Mucosa of descending colon (tissue), 3 donors: Measurements from ENCODE around the gene APOL6. TPM values are rescaled to one million over a fixed set of nuclear protein-coding genes. Genes with fewer than 3 reads are reported as not detected.

Source experiments
- ATAC-seq: fragments of 200-7000 bp; cut with Tn5 transposase; one replicate; pipeline ENCODE4 v1.9.1; 2020; ENCODE audit warnings: mild to moderate bottlenecking, moderate library complexity
- DNase-seq, 3 donors: peaks; one replicate each; pipeline ENCODE4 v3.0.0-alpha.2; 2020
- H3K36me3 ChIP-seq: fragments of 200-600 bp; one replicate; pipeline ENCODE4 v1.8.0; 2021; ENCODE audit warnings: low read depth, mild to moderate bottlenecking
- H3K4me1 ChIP-seq: fragments of 200-600 bp; one replicate; pipeline ENCODE4 v1.8.0; 2021; ENCODE audit warnings: low read depth, mild to moderate bottlenecking
- H3K4me3 ChIP-seq: fragments of 200-600 bp; one replicate; pipeline ENCODE4 v1.8.0; 2021; ENCODE audit warnings: mild to moderate bottlenecking
- H3K9me3 ChIP-seq: fragments of 200-600 bp; one replicate; pipeline ENCODE4 v1.8.0; 2021; ENCODE audit warnings: mild to moderate bottlenecking
- intact Hi-C, 2 donors: fragments of 100-400 bp; cut with DNase I in 1 of 2; cut with micrococcal nuclease in 1 of 2; formaldehyde crosslinking; loops; one replicate each; pipeline versions ENCODE4 v1.11.0 to v1.11.1; 2022; cut with DNase I, micrococcal nuclease
- total RNA-seq, 3 donors: library from RNA; stranded (reverse); fragmentation: NEBNext Ultra II Directional in 2 of 3; extraction: Animal tissue kit (Norgen Biotek cat#: 25700) in 2 of 3; gene quantifications; one replicate each; pipeline versions ENCODE4 v1.2.1 to v1.2.4, GENCODE V29; 2021 to 2023
- TF ChIP-seq, protein P1 (sequence below): fragments of 200-600 bp; IDR thresholded peaks from one replicate; pipeline ENCODE4 v1.8.0; 2022; ENCODE audit warnings: antibody characterized with exemption, mild to moderate bottlenecking
- donor health status: DM: no; HTN: no; CAD: no; lungs with moderate emphysema.
- donor health status: DM: no; HTN: no; CAD: no.
- donor health status: DM: no; HTN: yes; CAD: no.

The APOL6 gene
- total RNA-seq, 3 donors from 2014 or later, result 40.3 to 43.1 (median 42.1) TPM

DNA sequence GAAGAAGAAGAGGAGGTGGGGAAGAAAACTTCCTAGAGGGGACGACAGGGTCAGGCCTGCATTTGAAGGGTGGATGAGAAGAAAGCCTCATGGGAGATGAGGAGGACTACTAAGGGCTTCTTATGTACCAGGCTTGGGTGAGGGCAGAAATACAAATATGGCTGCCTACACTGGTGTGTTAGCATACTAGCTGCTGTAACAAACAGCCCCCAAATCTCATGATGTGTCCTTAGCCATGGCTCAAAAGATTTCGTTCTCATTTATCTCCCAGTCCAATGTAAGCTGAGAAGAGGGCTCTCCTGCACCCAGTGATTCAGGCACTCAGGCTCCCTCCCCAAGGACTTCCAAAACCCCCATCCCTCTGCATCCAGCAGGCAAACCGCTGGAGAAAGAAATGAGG lies 19.5 kb upstream of the APOL6 start:
- H3K4me3 ChIP-seq, result no peak overlapping the region
- peaks cover 4% of the 10 kb centered on the region for H3K4me1 ChIP-seq
- H3K9me3 ChIP-seq, result no peaks in the 10 kb centered on the region
- H3K36me3 ChIP-seq, result no peaks in the 10 kb centered on the region
- TF ChIP-seq, protein P1, sequence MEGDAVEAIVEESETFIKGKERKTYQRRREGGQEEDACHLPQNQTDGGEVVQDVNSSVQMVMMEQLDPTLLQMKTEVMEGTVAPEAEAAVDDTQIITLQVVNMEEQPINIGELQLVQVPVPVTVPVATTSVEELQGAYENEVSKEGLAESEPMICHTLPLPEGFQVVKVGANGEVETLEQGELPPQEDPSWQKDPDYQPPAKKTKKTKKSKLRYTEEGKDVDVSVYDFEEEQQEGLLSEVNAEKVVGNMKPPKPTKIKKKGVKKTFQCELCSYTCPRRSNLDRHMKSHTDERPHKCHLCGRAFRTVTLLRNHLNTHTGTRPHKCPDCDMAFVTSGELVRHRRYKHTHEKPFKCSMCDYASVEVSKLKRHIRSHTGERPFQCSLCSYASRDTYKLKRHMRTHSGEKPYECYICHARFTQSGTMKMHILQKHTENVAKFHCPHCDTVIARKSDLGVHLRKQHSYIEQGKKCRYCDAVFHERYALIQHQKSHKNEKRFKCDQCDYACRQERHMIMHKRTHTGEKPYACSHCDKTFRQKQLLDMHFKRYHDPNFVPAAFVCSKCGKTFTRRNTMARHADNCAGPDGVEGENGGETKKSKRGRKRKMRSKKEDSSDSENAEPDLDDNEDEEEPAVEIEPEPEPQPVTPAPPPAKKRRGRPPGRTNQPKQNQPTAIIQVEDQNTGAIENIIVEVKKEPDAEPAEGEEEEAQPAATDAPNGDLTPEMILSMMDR, result no peak
- no peak for DNase-seq
- intact Hi-C loops, result loop anchor here in 1 of 2 donors (10.0 kb wide), 3 partner anchors 274 to 496 kb away; no protein-coding TSS in a partner anchor
- no peak for ATAC-seq

DNA sequence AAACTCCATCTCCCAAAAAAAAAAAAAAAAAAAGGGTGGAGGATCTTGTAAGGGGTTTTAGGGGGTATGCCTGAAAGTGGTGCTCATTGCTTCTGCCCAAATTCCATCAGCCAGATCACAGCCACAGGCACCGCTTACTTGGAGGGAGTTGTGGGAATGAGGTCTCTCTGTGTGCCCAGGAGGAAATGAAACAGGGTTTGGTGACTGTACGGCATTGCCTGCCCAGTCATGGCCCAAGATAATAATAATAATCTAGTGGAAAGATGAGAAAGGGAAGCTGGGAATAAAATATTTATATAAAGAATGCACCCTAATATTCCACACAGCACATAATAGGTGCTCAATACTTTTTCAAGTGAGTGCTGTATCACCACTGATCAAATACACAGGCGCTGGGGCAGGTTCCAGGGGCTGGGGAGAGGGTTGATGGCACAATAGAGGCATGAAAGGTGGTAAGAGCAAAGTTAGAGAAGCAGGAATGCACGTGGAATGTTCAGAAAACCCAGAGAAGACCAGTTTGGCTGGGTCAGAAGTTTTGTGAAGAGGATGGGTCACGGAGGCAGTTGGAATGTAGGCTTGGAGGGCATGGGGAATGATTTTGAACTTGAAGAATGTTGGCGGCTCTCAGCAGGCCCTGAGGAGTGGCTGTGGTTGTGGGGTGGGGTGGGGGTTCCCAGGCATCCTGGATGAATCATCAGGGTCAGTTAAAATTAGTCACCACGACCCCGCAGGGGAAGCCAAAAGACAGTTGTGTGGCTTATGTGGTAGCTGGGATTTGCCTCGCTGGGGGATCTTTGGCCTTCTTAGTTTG lies 18.6 kb upstream of the APOL6 start:
- DNase-seq, result peak in 2 of 3 donors; percentile 49 to 69
- no peaks in the 10 kb centered on the region for H3K36me3 ChIP-seq
- H3K9me3 ChIP-seq, result no peaks in the 10 kb centered on the region
- peaks cover 4% of the 10 kb centered on the region for H3K4me1 ChIP-seq
- TF ChIP-seq, protein P1, result no peak
- ATAC-seq, result peak; percentile 1
- no peak overlapping the region for H3K4me3 ChIP-seq
- intact Hi-C loops, result loop anchor here (10.0 kb wide), 3 partner anchors 275 to 495 kb away; no protein-coding TSS in a partner anchor

DNA sequence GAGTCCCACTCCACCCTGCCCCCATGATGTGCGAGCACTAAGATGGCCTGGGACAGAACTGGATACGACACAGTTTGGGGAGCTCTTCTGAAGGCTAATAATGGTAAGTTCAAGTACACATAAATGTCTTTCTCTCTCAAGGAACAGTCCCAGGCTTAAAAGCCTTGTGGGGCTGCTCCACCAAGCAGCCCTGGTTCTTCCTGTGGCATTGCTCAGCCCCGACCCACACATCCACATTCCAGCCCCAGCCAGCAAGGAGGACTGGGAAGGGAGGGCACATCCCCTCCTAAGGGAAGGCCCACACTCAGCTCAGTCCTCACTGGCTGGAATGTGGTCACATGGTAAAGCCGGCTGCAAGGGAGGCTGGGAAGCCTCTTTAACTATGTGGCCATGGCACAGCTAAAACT lies 17.9 kb upstream of the APOL6 start:
- no peak for DNase-seq
- TF ChIP-seq, protein P1, result no peak
- H3K4me1 ChIP-seq, result peaks cover 4% of the 10 kb centered on the region
- no peaks in the 10 kb centered on the region for H3K36me3 ChIP-seq
- H3K4me3 ChIP-seq, result no peak overlapping the region
- ATAC-seq, result no peak
- H3K9me3 ChIP-seq, result no peaks in the 10 kb centered on the region
- intact Hi-C loops, result loop anchor here in 1 of 2 donors (10.0 kb wide), 1 partner anchor 294 kb away; no protein-coding TSS in a partner anchor

DNA sequence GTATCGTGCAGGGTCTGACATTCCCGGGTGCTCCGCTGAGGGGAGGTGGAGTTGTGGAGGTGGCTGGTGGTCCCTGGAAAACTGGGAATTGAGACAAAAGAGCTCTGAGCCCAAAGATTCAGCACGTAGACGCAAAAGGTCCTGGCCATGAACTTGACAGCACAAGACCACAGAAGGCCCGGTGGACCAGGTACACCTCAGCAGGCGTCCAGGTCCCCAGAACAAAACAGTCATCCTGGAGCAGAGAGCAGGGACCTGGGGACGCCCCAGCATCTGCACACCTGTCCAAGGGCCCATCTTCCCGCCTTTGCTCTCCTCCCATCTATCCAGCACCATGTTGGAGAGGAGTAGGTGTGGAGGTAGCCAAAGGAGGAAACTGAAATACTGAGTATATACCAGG lies 17.4 kb upstream of the APOL6 start:
- TF ChIP-seq, protein P1, result no peak
- H3K4me3 ChIP-seq, result no peak overlapping the region
- no peak for ATAC-seq
- no peak for DNase-seq
- peaks cover 4% of the 10 kb centered on the region for H3K4me1 ChIP-seq
- no peaks in the 10 kb centered on the region for H3K36me3 ChIP-seq
- intact Hi-C loops, result loop anchor here in 1 of 2 donors (10.0 kb wide), 1 partner anchor 294 kb away; no protein-coding TSS in a partner anchor
- no peaks in the 10 kb centered on the region for H3K9me3 ChIP-seq

DNA sequence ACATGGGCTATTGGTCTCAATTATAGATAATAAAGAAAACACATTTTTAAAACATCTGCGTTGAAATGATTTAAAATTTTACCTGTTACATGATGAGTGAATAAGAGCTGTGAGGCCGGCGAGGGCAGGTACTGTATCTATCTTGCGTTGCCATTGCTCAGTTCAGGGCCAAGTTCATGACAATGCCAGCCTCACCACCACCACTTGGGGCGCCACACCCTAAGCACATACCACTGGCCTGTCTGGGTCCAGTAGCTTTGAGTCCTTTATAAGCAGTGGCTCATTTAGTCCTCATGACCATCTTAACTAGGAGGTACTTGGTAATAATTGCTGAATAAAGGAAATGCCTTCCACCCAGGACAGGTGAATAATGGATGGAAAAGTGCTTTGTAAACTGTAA lies 16.6 kb upstream of the APOL6 start:
- intact Hi-C loops, result loop anchor here in 1 of 2 donors (10.0 kb wide), 1 partner anchor 293 kb away; no protein-coding TSS in a partner anchor
- Histone ChIP-seq H3K4me1 (peaks cover 4% of the 10 kb centered on the region), H3K4me3 (no peak overlapping the region), H3K9me3 (no peaks in the 10 kb centered on the region), H3K36me3 (no peaks in the 10 kb centered on the region)
- ATAC-seq, result peak; percentile 51
- DNase-seq, result peak in 2 of 3 donors; percentile 80 to 84
- TF ChIP-seq, protein P1, result peak; percentile 54
